HG02623 (cell line): ENCODE measurements around the gene SLC25A6.
"Not testable (repeated sequence)": the region's sequence is repeated elsewhere in the genome, so short reads cannot be mapped to it uniquely, and the experiment has no call there.

Experiments
- ATAC-seq: cut with Tn5 transposase; IDR thresholded peaks from one replicate; pipeline ENCODE4 v1.9.1; 2021; ENCODE audit warnings: moderate library complexity; ENCODE audit not compliant: unreplicated experiment

SLC25A6 gene

DNA sequence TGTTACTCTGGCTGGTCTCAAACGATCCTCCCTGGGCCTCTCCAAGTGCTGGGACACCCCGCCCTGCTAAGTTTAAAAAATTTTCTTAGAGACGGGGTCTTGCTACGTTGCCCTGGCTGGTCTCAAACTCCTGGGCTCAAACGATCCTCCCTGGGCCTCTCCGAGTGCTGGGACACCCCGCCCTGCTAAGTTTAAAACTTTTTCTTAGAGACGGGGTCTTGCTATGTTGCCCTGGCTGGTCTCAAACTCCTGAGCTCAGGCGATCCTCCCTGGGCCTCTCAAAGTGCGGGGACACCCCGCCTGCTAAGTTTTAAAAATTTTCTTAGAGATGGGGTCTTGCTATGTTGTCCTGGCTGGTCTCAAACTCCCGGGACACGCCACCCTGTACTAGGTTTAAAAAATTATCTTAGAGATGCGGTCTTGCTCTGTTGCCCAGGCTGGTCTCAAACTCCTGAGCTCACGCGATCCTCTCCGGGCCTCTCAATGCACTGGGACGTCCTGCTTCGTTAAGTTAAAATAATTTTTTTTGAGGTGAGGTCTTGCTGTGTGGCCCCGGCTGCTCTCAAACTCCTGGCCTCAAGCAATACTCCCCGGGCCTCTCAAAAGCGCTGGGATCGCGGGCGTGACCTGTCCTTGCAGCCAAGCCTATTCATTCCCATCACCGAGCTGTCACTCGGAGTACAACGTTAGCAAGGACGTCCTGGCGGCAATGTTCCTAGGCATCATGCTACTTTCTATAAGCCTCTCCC is 1.1 kb downstream of the SLC25A6 start:
- ATAC-seq = no peak

GRCh38 chrX:1389993-1390285 is 2.0 kb downstream of the SLC25A6 start:
- no peak for ATAC-seq

DNA sequence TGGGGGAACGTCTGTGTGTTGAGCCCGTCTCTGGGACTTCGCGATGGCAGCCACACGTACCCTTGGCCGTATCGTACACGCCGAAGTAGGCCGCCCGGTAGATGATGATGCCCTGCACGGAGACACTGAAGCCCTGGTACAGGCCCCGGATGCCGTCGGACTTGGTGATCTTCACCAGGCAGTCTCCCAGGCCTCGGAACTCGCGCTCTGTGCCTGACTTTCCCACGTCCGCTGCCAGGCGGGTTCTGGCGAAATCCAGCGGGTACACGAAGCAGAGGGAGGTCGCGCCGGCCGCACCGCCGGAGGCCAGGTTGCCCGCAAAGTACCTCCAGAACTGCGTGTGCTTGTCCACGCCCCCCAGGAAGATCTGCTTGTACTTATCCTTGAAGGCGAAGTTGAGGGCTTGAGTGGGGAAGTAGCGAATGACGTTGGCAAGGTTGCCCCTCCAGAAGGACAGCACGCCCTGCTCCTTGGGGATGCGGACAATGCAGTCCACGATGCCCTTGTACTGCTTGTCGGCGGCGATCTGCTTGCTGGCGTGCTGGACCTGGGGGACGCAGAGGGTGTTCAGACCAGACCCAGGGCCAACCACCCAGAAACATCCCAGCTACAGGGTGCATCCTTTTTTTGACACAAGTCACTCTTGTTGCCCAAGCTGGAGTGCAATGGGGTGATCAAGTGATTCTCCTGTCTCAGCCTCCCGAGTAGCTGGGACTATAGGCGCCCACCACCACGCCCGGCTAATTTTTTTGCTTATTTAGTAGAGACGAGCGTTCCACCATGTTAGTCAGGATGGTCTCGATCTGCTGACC is 2.5 kb downstream of the SLC25A6 start:
- no peak for ATAC-seq

DNA sequence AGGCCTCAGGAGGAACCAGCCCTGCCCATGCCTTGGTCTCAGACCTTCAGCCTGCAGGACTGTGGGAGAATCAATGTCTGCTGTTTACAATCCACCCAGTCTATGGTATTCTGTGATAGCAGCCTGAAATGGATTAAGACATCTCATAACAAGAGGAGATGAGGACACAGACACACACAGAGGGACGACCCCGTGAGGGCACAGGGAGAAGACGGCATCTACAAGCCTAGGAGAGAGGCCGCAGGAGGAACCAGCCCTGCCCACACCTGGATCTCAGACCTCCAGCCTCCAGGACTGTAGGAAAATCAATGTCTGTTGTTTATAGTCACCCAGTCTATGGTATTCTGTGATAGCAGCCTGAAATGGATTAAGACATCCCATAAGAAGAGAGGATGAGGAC is 3.3 kb downstream of the SLC25A6 start:
- ATAC-seq = no peak

GRCh38 chrX:1387141-1387776 is 4.7 kb downstream of the SLC25A6 start:
- ATAC-seq = no peak

- ATAC-seq = no peak
Measured at GRCh38 chrX:1386338-1387127, 5.4 kb downstream of the SLC25A6 start.

DNA sequence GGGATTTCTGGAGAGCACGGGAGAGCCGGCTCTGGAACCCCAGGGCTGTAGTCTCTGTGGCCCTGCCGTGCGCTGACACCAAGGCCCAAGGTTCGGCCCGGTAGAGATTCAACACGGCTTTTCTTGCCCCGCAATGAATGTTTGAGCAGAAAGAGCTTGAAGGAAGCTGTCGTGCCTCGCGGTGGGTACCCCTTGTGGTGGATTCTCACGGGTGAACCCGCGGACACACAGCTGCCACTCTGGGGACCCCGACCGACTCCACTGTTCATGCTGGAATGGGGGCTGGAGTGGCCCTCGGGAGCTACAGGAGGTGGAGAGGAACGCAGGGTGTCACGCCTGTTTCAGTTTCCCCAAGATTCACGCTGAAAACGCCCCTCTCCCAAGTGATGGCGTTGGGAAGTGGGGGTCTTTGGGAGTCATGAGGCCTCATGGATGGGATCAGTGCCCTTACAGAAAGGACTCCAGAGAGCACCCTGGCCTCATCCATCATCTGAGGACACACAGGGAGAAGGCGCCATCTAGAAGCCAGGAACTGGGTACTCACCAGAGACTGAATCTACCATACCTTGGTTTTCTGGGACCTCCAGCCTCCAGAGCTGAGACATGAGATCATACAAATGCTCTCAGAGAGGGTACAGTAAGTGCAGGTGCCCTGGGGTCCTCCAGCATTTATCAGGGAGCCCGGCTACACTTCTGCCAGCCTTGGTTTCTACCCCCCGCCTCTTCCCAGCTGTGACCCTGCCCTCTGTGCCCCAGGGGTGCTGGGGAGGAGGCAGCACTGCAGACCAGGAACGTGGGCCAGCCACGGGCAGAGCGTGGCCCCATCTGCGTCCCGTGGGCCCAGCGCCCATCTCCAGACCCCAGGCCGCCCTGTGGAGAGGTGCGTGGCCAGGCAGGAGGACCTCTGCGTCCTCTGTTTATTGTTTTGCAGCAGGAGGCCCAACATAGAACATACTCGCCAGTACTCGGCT is 6.4 kb downstream of the SLC25A6 start:
- ATAC-seq = no peak

DNA sequence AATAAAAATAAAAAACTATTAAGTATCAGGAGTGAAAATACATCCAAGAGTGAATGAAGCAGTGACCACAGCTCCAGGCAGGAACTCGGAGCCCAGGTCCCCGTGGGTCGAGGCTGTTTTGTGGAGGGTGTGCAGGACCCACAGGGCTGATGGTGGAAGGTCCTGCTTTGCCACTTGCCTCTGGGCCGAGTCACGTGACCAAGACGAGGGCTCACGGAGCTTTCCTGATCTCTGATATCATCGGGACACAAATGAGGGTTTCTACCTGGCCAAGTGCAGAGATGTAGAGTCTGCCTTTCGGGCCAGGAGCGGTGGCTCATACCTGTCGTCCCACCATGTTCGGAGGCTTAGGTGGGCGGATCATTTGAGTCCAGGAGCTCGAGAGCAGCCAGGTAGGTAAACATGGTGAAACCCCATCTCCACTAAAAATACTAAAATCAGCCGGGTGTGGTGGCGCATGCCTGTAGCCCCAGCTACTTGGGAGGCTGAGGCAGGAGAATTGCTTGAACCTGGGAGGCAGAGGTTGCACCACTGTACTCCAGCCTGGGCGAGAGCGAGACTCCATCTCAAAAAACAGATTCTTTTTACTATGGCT is 7.2 kb downstream of the SLC25A6 start:
- no peak for ATAC-seq

DNA sequence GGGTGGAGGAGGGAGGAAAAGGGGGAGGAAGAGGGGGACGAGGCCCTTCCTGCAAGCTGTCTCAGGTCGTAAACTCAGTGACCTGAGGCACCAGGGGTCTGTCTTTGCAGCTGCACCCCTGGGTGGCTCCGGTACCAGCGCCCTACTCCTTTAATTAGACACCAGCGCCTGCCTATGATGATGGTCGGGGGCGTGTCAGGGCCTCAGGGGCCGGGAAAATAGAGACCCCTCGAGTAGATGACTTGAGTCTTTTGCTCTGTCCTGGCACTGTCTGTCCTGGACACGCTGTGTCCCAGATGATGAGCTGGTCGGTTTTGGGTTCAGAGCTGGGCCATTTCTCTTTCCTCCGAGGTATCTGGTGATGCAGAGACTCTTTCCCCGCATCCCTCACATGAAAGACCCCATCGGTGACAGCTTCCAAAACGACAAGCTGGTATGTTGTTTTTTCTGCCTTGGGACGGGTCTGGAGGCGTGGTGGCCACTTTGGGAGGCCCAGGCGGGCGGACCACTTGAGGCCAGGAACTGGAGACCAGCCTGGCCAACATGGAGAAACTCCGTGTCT is 11.2 kb downstream of the SLC25A6 start:
- no peak for ATAC-seq

- no peak for ATAC-seq
Measured at GRCh38 chrX:1378306-1378759, 13.6 kb downstream of the SLC25A6 start.

DNA sequence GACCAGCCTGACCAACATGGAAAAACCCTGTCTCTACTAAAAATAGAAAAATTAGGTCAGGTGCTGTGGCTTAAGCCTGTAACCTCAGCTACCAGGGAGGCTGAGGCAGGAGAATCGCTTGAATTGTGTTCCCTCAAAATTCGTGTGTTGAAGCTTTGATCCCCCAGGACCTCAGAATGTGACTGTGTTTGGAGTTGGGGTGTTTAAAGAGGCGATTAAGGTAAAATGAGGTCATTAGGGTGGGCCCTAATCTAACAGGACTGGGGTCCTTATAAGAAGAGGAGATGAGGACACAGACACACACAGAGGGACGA is 23.6 kb downstream of the SLC25A6 start:
- ATAC-seq = no peak

- ATAC-seq = not testable (repeated sequence)
Measured at GRCh38 chrX:1366363-1366762, 25.6 kb downstream of the SLC25A6 start.

GRCh38 chrX:1361910-1362309 is 30.0 kb downstream of the SLC25A6 start:
- ATAC-seq = no peak

GRCh38 chrX:1361275-1361674 is 30.6 kb downstream of the SLC25A6 start:
- no peak for ATAC-seq

- ATAC-seq = no peak
Measured at GRCh38 chrX:1360171-1360570, 31.7 kb downstream of the SLC25A6 start.

DNA sequence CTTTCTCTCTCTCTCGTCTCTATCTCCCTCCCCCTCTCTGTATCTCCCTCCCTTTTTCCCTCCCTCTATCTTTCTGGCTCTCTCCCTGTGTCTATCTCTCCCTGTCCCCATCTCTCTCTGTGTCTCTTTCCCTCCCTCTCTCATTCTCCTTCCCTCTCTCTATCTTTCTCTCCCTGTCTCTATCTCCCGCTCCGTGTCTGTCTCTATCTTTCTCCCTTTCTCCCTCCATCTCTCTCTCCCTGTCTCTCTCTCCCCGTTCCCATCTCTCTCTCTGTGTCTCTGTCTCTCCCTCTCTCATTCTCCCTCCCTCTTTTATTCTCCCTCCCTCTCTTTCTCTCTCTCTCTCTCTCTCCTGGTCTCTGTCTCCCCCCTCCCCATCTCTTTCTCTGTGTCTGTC is 32.4 kb downstream of the SLC25A6 start:
- ATAC-seq = no peak

GRCh38 chrX:1358793-1359476 is 33.0 kb downstream of the SLC25A6 start:
- no peak for ATAC-seq

GRCh38 chrX:1357993-1358392 is 33.9 kb downstream of the SLC25A6 start:
- no peak for ATAC-seq
